Vagina (tissue), 2 donors: ENCODE results near the gene GSTM2. TPM values are rescaled to one million over a fixed set of nuclear protein-coding genes. Genes with fewer than 3 reads are reported as not detected.
A peak's percentile ranks its signal among the peaks of the same experiment; 100 is the strongest.

Experiments used
- DNase-seq, 2 donors: peaks; one replicate each; pipeline ENCODE4 v3.0.0-alpha.2; 2017; ENCODE audit errors: extremely low spot score in 2 of 2
- H3K27ac ChIP-seq: fragments of 200-600 bp; sonication (generic); one replicate; pipeline ENCODE4 v1.5.1; 2019
- H3K27me3 ChIP-seq: fragments of 200-600 bp; sonication (generic); one replicate; pipeline ENCODE4 v1.5.1; 2019
- H3K36me3 ChIP-seq, 2 donors: fragments of 200-600 bp; sonication (generic); one replicate each; pipeline ENCODE4 v1.5.1; 2017 to 2019
- H3K4me1 ChIP-seq: fragments of 200-600 bp; sonication (generic); one replicate; pipeline ENCODE4 v1.5.1; 2019
- H3K4me3 ChIP-seq, 2 donors: fragments of 200-600 bp; sonication (generic); 1 replicate in 1 of 2; 2 replicates in 1 of 2; pipeline ENCODE4 v1.5.1; 2016 to 2019
- H3K9me3 ChIP-seq: fragments of 200-600 bp; sonication (generic); one replicate; pipeline ENCODE4 v1.5.1; 2019
- POLR2A ChIP-seq, 2 donors: fragments of 450-650 bp; IDR thresholded peaks; one replicate each; pipeline ENCODE4 v1.6.1; 2017; ENCODE audit warnings: antibody characterized with exemption in 2 of 2, mild to moderate bottlenecking in 2 of 2, moderate library complexity in 2 of 2
- POLR2AphosphoS5 ChIP-seq, 2 donors: sonication (generic); formaldehyde crosslinking; IDR thresholded peaks; one replicate each; pipeline ENCODE4 v1.9.0; 2017; ENCODE audit warnings: antibody characterized with exemption in 2 of 2, mild to moderate bottlenecking in 2 of 2, low read depth in 1 of 2; ENCODE audit not compliant: insufficient read depth in 1 of 2
- intact Hi-C: fragments of 100-400 bp; cut with DNase I; formaldehyde crosslinking; loops from one replicate; pipeline ENCODE4 v1.15.1; 2023
- total RNA-seq: library from RNA; depleted of rRNA; stranded (reverse); fragments of >200 nt; gene quantifications from one replicate; pipeline ENCODE4 v1.2.3, GENCODE V29; 2016
- TF ChIP-seq, protein P1 (sequence below), 3 experiments: fragments of 450-650 bp in 2 of 3; fragments of 200-600 bp in 1 of 3; sonication (generic) in 1 of 3; IDR thresholded peaks; one replicate each; pipeline ENCODE4 v1.5.1; 2017 to 2019; ENCODE audit warnings: antibody characterized with exemption in 3 of 3, mild to moderate bottlenecking in 2 of 3, moderate library complexity in 2 of 3

The GSTM2 gene
- total RNA-seq, 1 donor from 2014 or later: 130 TPM

DNA sequence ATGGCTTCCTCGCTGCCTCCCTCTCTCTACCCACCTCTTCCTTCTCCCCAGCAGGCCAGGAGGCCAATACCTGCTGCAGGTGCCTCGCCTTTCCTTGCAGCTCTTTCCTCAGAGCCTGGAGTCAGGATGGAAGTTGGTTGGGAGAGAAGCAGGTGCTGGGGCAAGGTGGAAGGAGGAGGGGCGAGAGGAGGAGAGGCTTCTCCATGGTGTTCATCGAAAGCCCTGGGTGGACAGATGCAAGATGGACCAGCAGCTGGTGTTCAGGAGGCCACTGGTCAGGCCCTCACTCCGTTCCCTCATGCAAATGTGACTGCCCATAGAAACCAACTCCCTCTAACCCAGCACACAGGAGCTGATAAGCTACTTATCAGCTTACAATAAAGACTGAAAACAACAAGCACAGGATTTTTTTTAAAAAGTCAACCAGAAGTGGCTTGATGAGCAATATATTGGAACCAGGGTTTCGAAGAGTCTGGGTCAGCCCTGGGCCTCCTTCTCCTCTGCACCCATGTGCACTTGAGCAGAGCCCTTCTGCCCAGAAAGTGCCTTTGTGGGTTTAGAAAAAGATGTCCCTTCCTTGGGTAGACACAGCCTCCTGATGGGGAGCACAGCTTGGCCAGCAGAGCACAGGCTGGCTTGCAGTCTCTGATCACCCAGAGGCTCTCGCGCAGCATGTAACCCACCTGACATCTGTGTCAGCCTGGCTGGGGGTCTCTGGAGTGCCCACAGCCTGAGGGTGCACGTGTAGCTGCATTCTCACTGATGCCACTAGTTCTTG, 28.6 kb upstream of the GSTM2 start:
- no peak for TF ChIP-seq POLR2AphosphoS5 (IDR thresholded peaks at IDR 0.05; ENCODE audit: insufficient read depth in 1 of 2, low read depth in 1 of 2)
- no peak for TF ChIP-seq POLR2A (IDR thresholded peaks at IDR 0.05)
- TF ChIP-seq, protein P1, sequence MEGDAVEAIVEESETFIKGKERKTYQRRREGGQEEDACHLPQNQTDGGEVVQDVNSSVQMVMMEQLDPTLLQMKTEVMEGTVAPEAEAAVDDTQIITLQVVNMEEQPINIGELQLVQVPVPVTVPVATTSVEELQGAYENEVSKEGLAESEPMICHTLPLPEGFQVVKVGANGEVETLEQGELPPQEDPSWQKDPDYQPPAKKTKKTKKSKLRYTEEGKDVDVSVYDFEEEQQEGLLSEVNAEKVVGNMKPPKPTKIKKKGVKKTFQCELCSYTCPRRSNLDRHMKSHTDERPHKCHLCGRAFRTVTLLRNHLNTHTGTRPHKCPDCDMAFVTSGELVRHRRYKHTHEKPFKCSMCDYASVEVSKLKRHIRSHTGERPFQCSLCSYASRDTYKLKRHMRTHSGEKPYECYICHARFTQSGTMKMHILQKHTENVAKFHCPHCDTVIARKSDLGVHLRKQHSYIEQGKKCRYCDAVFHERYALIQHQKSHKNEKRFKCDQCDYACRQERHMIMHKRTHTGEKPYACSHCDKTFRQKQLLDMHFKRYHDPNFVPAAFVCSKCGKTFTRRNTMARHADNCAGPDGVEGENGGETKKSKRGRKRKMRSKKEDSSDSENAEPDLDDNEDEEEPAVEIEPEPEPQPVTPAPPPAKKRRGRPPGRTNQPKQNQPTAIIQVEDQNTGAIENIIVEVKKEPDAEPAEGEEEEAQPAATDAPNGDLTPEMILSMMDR (IDR thresholded peaks at IDR 0.05): no peak
- Histone ChIP-seq H3K27ac (no peak overlapping the region), H3K27me3 (no peaks in the 10 kb centered on the region), H3K4me1 (peaks cover 39% of the 10 kb centered on the region), H3K36me3 (no peaks in the 10 kb centered on the region), H3K4me3 (no peak overlapping the region), H3K9me3 (no peaks in the 10 kb centered on the region)
- peak; percentile 83 to 95 for DNase-seq
- intact Hi-C loops: loop anchor here (10.0 kb wide), 1 partner anchor 346 kb away; the partner anchor contains the start of gene AHCYL1

DNA sequence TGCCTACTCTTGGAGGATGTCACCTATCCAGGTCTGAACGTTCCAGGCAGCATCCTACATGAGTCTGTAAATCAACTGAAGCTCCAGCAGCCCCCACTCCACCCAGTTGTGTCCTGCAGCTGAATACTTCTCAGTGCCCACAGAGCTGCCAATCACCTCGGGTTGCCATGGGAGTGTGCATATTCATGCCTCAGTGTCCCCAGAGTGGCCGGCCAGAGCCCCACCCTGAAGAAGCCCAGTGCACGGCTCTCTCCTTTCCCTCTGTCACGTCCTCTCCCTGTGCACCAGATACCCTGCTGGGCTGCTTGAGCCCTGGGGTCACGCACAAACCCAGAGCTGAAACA, 28.0 kb upstream of the GSTM2 start:
- intact Hi-C loops: loop anchor here (5.0 to 10.0 kb wide), 3 partner anchors 93 to 345 kb away; partner anchors contain the start of genes AHCYL1 and GNAI3
- peaks cover 39% of the 10 kb centered on the region for H3K4me1 ChIP-seq
- no peaks in the 10 kb centered on the region for H3K9me3 ChIP-seq
- H3K36me3 ChIP-seq: no peaks in the 10 kb centered on the region
- H3K4me3 ChIP-seq: no peak overlapping the region
- no peak overlapping the region for H3K27ac ChIP-seq
- TF ChIP-seq POLR2AphosphoS5 (IDR thresholded peaks at IDR 0.05; ENCODE audit: insufficient read depth in 1 of 2, low read depth in 1 of 2) (no peak), POLR2A (IDR thresholded peaks at IDR 0.05) (no peak)
- TF ChIP-seq, protein P1 (IDR thresholded peaks at IDR 0.05): no peak
- DNase-seq: peak; percentile 60 to 93
- H3K27me3 ChIP-seq: no peaks in the 10 kb centered on the region

DNA sequence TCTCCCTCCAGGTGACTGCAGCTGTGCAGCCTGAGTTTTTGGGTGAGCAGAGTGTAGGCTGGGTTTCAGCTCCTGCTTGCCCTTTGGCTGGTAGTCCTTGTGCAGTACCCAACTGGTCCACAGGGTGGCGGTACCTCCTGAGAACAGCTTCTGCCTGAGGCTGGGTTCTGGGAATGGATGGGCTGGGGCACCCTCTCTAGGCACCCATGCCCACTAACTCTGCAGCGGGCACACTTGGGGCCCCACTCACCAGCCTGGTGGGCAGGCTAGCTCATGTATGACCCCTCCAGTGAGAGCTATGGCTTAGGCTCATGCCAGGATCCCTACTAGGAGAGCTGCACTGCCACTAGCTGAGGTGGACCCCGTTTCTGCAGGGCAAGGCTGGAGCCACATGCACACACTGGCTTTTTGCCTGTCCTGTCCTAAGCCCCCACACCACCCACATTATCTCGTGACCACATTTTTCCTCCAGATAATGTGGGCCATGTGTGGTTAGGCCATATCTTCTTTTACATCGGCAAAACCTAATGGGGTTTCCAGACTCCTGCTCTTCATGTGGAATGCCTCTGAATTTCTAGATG, 27.5 kb upstream of the GSTM2 start:
- intact Hi-C loops: loop anchor here (5.0 kb wide), 2 partner anchors 93 to 132 kb away; partner anchors contain the start of gene GNAI3
- Histone ChIP-seq H3K27ac (no peak overlapping the region), H3K27me3 (no peaks in the 10 kb centered on the region), H3K9me3 (no peaks in the 10 kb centered on the region), H3K4me3 (no peak overlapping the region), H3K36me3 (no peaks in the 10 kb centered on the region), H3K4me1 (peaks cover 37% of the 10 kb centered on the region)
- TF ChIP-seq POLR2AphosphoS5 (IDR thresholded peaks at IDR 0.05; ENCODE audit: insufficient read depth in 1 of 2, low read depth in 1 of 2): no peak
- no peak for TF ChIP-seq POLR2A (IDR thresholded peaks at IDR 0.05)
- TF ChIP-seq, protein P1 (IDR thresholded peaks at IDR 0.05): peak; percentile 69 to 90 (median 81)
- peak; percentile 87 to 96 for DNase-seq

DNA sequence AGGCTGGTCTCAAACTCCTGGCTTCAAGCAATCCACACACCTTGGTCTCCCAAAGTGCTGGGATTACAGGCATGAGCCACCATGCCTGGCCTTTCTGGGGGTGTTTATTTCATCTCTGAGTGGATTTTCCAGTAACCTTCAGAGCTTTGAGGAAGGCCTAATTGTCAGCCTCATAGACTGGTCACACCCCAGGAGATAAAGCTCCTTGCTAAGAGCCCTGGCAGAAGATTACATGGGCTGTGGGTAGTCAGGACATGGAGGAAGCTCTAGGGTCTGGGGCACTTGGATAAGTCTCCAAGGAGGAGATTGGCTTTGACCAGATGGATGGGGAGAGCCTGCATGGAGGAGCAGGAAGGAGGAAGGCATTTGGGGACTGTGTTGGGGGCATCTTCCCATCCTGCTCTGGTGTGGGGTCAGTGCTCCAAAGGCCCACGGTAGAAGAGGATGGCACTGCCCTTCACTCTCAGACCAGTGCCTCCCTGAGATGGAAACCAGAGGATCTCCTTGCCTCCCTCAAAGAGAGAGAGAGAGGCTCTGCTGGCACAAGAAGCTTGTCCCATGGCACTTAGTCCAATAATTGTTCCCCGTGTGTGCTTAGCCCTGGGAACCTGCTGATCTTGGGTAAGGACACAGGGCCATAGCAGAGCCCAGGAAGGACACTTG, 26.6 kb upstream of the GSTM2 start:
- peak in 1 of 2 donors; percentile 65 for DNase-seq
- TF ChIP-seq POLR2A (IDR thresholded peaks at IDR 0.05) (no peak), POLR2AphosphoS5 (IDR thresholded peaks at IDR 0.05; ENCODE audit: insufficient read depth in 1 of 2, low read depth in 1 of 2) (no peak)
- TF ChIP-seq, protein P1 (IDR thresholded peaks at IDR 0.05): no peak
- H3K27ac ChIP-seq: no peak overlapping the region
- intact Hi-C loops: loop anchor here (5.0 kb wide), 2 partner anchors 94 to 131 kb away; partner anchors contain the start of gene GNAI3
- no peaks in the 10 kb centered on the region for H3K27me3 ChIP-seq
- H3K9me3 ChIP-seq: no peaks in the 10 kb centered on the region
- no peaks in the 10 kb centered on the region for H3K36me3 ChIP-seq
- no peak overlapping the region for H3K4me3 ChIP-seq
- peaks cover 28% of the 10 kb centered on the region for H3K4me1 ChIP-seq
